Head of caudate nucleus (tissue), 42 donors: ENCODE measurements around the gene G3BP1.
"Not testable (repeated sequence)": the region's sequence is repeated elsewhere in the genome, so short reads cannot be mapped to it uniquely, and the experiment has no call there.

Source experiments
- DNase-seq, 42 donors: peaks; one replicate each; pipeline versions ENCODE4 v3.0.0 to v3.0.0-alpha.2; 2020 to 2021; ENCODE audit warnings: mixed read lengths in 7 of 42
- intact Hi-C: fragments of 100-400 bp; cut with DNase I; formaldehyde crosslinking; loops from one replicate; pipeline ENCODE4 v1.15.0; 2022

Gene G3BP1

GRCh38 chr5:151820903-151821302, 49.1 kb downstream of the G3BP1 start:
- DNase-seq, result peak in 22 of 42 donors; percentile 3 to 76 (median 29)
- intact Hi-C loops, result loop anchor here (10.0 kb wide), 1 partner anchor 684 kb away; no protein-coding TSS in a partner anchor

GRCh38 chr5:151822141-151822540, 50.4 kb downstream of the G3BP1 start:
- DNase-seq, result no peak
- intact Hi-C loops, result loop anchor here (10.0 kb wide), 1 partner anchor 683 kb away; no protein-coding TSS in a partner anchor

- intact Hi-C loops, result loop anchor here (5.0 to 10.0 kb wide), 2 partner anchors 317 to 679 kb away; no protein-coding TSS in a partner anchor
- peak; percentile 7 to 88 (median 70) for DNase-seq
Observed at GRCh38 chr5:151825445-151825844, 53.7 kb downstream of the G3BP1 start.

- no peak for DNase-seq
- intact Hi-C loops, result loop anchor here (5.0 to 10.0 kb wide), 2 partner anchors 313 to 675 kb away; no protein-coding TSS in a partner anchor
Observed at GRCh38 chr5:151829370-151829769, 57.6 kb downstream of the G3BP1 start.

GRCh38 chr5:151832843-151833242, 61.1 kb downstream of the G3BP1 start:
- intact Hi-C loops, DNase-seq: not testable (repeated sequence)

DNA sequence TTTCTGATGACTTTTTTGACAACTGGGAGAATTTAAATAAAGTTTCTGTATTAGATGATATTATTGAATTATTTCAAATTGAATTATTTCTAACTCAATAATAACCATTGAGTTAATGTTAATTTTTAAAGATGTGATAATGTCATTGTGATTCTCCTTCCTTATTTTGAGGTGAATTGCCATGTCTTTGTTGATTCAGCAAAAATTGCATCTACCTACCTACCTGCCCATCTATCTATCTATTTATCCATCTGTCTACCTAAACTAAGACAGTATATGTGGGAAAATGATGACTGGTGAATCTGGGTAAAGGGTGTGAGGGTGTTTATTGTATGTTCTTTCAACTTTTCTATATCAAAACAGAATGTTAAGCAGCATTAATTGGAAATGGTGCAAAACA, 75.0 kb downstream of the G3BP1 start:
- intact Hi-C loops, result no loop called here
- no peak for DNase-seq

DNA sequence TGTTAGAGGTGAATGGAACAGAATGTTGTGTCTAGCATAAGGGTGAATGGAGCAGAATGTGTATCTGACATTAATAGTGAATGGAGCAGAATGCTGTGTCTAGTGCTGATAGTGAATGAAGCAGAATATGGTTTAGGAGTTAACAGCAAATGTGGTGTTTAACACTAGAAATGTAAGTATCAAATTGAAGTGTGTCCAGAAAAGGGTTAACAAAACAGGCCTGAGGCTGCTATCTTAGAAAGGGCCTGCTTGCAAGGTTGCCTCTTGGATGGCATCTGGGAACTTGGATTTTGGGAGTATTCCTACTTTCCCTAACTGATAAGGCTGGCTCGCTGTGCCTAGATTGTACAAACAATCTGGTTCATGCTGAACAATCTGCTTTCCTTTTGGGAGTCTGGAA, 76.1 kb downstream of the G3BP1 start:
- no peak for DNase-seq
- intact Hi-C loops, result no loop called here

- DNase-seq, result no peak
- intact Hi-C loops, result no loop called here
Observed at GRCh38 chr5:151855701-151856100, 83.9 kb downstream of the G3BP1 start.

GRCh38 chr5:151856861-151857260, 85.1 kb downstream of the G3BP1 start:
- no peak for DNase-seq
- intact Hi-C loops, result no loop called here

DNA sequence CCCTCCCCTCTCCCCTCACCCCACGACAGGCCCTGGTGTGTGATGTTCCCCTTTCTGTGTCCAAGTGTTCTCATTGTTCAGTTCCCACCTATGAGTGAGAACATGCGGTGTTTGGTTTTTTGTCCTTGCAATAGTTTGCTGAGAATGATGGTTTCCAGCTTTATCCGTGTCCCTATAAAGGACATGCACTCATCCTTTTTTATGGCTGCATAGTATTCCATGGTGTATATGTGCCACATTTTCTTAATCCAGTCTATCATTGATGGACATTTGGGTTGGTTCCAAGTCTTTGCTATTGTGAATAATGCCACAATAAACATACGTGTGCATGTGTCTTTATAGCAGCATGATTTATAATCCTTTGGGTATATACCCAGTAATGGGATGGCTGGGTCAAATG, 89.1 kb downstream of the G3BP1 start:
- intact Hi-C loops, DNase-seq: not testable (repeated sequence)
